Lung (tissue), 12 donors: Measurements from ENCODE around the gene SLC35E3. TPM values are rescaled to one million over a fixed set of nuclear protein-coding genes. Genes with fewer than 3 reads are reported as not detected.
A peak's percentile ranks its signal among the peaks of the same experiment; 100 is the strongest.

Experiments used
- ATAC-seq: fragments of 200-7000 bp; cut with Tn5 transposase; one replicate; pipeline ENCODE4 v1.9.1; 2020; ENCODE audit warnings: moderate number of reproducible peaks; ENCODE audit not compliant: insufficient read depth, low FRiP score
- DNase-seq, 3 donors: peaks; one replicate each; pipeline ENCODE4 v3.0.0-alpha.2; 2013 to 2017
- H3K27ac ChIP-seq, 2 donors: one replicate each; pipeline ENCODE4 v1.5.1; 2013; ENCODE audit warnings: mild to moderate bottlenecking in 2 of 2, moderate library complexity in 2 of 2, control low read depth in 1 of 2, inconsistent platforms in 1 of 2, low read depth in 1 of 2, low read length in 1 of 2
- H3K27me3 ChIP-seq, 3 donors: one replicate each; pipeline ENCODE4 v1.5.1; 2013; ENCODE audit warnings: low read length in 2 of 3; ENCODE audit not compliant: control insufficient read depth in 3 of 3, insufficient read depth in 3 of 3
- H3K36me3 ChIP-seq, 4 donors: one replicate each; pipeline ENCODE4 v1.5.1; 2013; ENCODE audit warnings: low read length in 4 of 4, mild to moderate bottlenecking in 1 of 4, moderate library complexity in 1 of 4; ENCODE audit not compliant: control insufficient read depth in 4 of 4, insufficient read depth in 4 of 4
- H3K4me1 ChIP-seq, 5 donors: one replicate each; pipeline ENCODE4 v1.5.1; 2013; ENCODE audit warnings: low read length in 5 of 5, mild to moderate bottlenecking in 2 of 5, moderate library complexity in 1 of 5; ENCODE audit not compliant: control insufficient read depth in 5 of 5, insufficient read depth in 5 of 5
- H3K4me3 ChIP-seq: one replicate; pipeline ENCODE4 v1.5.1; 2013; ENCODE audit warnings: mild to moderate bottlenecking, control low read depth, moderate library complexity
- H3K9ac ChIP-seq, 2 donors: one replicate each; pipeline ENCODE4 v1.5.1; 2013; ENCODE audit warnings: low read length in 2 of 2, control low read depth in 1 of 2; ENCODE audit not compliant: insufficient read depth in 1 of 2
- H3K9me3 ChIP-seq, 4 donors: one replicate each; pipeline ENCODE4 v1.5.1; 2013; ENCODE audit warnings: low read length in 3 of 4, mild to moderate bottlenecking in 1 of 4, moderate library complexity in 1 of 4; ENCODE audit not compliant: control insufficient read depth in 4 of 4, insufficient read depth in 3 of 4
- CTCF ChIP-seq: IDR thresholded peaks from 2 replicates; pipeline ENCODE4 v1.5.1; 2012; ENCODE audit warnings: mild to moderate bottlenecking; ENCODE audit errors: control extremely low read depth, extremely low read depth
- WGBS, 2 donors: extraction: QIAGEN DNeasy Blood & Tissue Kit; methylation state at CpG; one replicate each; pipeline ENCODE4 v1.1.7; 2013; 5-methylcytosine and 5-hydroxymethylcytosine counted together
- polyA plus RNA-seq, 2 donors: library from polyadenylated mRNA; stranded (reverse); fragments of 200-250 nt; gene quantifications; one replicate each; pipeline ENCODE4 v1.2.1, GENCODE V29; 2013
- total RNA-seq, 2 donors: library from RNA; depleted of rRNA in 1 of 2; stranded (reverse); fragments of >200 nt in 1 of 2; gene quantifications; one replicate each; pipeline ENCODE4 v1.2.1, GENCODE V29; 2014 to 2021
- donor health status: control.
- donor health status: control.
- donor health status: Bipolar disorder and iron deficiency.
- donor health status: healthy.
- donor health status: DM: yes; HTN: yes; CAD: no.

The SLC35E3 gene
- total and polyA plus RNA-seq, 4 donors: 4.0 to 14.4 (median 9.0) TPM

DNA sequence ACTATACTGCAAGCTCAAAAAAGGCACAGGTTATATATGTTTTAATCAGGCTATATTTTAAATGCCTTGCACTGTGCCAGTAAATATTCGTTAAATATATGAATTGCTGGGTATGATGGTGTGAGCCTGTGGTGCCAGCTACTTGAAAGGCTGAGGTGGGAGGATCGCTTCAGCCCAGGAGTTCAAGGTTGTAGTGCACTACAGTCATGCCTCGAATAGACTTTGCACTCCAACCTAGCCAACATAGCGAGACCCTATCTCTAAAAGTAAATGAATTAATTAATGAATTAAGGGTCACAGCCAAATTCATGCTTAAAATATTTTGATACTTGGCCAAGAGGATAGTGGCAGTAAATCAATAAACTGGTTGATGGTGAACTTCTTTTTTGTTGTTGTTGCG, 39.8 kb downstream of the SLC35E3 start:
- DNase-seq (no peak), ATAC-seq (no peak)
- 93 to 94% methylated on average over 5 of the region's 5 CpGs for WGBS, 2 donors
- Histone ChIP-seq H3K36me3 (no peaks in the 10 kb centered on the region), H3K27me3 (no peaks in the 10 kb centered on the region), H3K9ac (no peak overlapping the region), H3K4me3 (no peak overlapping the region), H3K27ac (no peak overlapping the region), H3K9me3 (no peaks in the 10 kb centered on the region), H3K4me1 (no peaks in the 10 kb centered on the region)
- TF ChIP-seq CTCF: no peak

GRCh38 chr12:68786929-68787328, 41.0 kb downstream of the SLC35E3 start:
- DNase-seq (peak in 1 of 3 donors; percentile 10), ATAC-seq (no peak)
- Histone ChIP-seq H3K4me1 (no peaks in the 10 kb centered on the region), H3K27ac (no peak overlapping the region), H3K36me3 (no peaks in the 10 kb centered on the region), H3K4me3 (no peak overlapping the region), H3K9ac (no peak overlapping the region), H3K27me3 (no peaks in the 10 kb centered on the region), H3K9me3 (no peaks in the 10 kb centered on the region)
- 67 to 77% methylated on average over 2 of the region's 2 CpGs for whole genome bisulfite sequencing, 2 donors
- no peak for TF ChIP-seq CTCF

DNA sequence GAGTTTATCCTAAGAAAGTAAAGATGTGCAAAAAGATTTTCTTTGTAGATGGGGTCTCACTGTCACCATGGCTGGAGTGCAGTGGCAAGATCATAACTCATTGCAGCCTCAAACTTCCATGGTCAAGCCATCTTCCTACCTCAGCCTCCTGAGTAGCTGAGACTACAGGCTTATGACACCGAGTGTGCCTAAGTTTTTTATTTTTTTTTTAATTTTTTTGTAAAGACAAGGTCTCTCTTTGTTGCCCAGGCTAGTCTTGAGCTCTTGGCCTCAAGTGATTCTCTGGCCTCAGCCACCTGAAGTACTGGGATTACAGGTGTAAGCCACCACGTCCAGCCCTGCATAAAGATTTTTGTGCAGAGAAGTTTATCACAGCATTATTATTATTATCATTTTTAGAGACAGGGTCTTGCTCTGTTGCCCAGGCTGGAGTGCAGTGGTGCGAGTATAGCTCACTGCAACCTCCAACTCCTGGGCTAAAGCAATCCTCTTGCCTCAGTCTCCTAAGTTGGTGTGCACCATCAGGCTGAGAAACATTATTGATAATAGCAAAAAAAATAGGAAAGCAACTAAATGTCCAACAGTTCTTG, 42.7 kb downstream of the SLC35E3 start:
- 93 to 100% methylated on average over 3 of the region's 3 CpGs for WGBS, 2 donors
- H3K27ac ChIP-seq: no peak overlapping the region
- no peaks in the 10 kb centered on the region for H3K9me3 ChIP-seq

More for the DNA sequence above, 42.7 kb downstream of the SLC35E3 start:
- Histone ChIP-seq H3K36me3 (no peaks in the 10 kb centered on the region), H3K4me3 (no peak overlapping the region), H3K9ac (no peak overlapping the region), H3K4me1 (no peaks in the 10 kb centered on the region), H3K27me3 (no peaks in the 10 kb centered on the region)
- ATAC-seq: no peak
- no peak for DNase-seq
- TF ChIP-seq CTCF: no peak
